Spleen (tissue), 7 donors: ENCODE results near the gene FGGY.

Experiments
- CTCF ChIP-seq, 11 experiments: fragments of 200-600 bp in 7 of 11; fragments of 450-650 bp in 4 of 11; sonication (generic) in 4 of 11; IDR thresholded peaks in 8 of 11; conservative IDR thresholded peaks in 3 of 11; 1 replicate in 7 of 11; 2 replicates in 4 of 11; pipeline versions ENCODE4 v1.4.0 to v1.8.0; 2016 to 2021; ENCODE audit warnings: antibody characterized with exemption in 11 of 11, inconsistent platforms in 4 of 11, mild to moderate bottlenecking in 1 of 11
- POLR2A ChIP-seq, 3 donors: fragments of 450-650 bp; IDR thresholded peaks; one replicate each; pipeline ENCODE4 v1.5.1; 2017; ENCODE audit warnings: antibody characterized with exemption in 3 of 3, mild to moderate bottlenecking in 1 of 3
- POLR2AphosphoS5 ChIP-seq, 3 donors: sonication (generic); formaldehyde crosslinking; IDR thresholded peaks; one replicate each; pipeline ENCODE4 v1.5.1; 2017; ENCODE audit warnings: antibody characterized with exemption in 3 of 3
- donor health status: DM: no; HTN: no; CAD: no; lungs with moderate emphysema.
- donor health status: DM: no; HTN: no; CAD: no.
- donor health status: DM: no; HTN: no; CAD: no.

GRCh38 chr1:59266927-59267293, 30.0 kb upstream of the FGGY start:
- TF ChIP-seq CTCF (IDR thresholded peaks at IDR 0.05 in 8 of 11, conservative IDR thresholded peaks at IDR 0.05 in 3 of 11) = no peak
- TF ChIP-seq POLR2AphosphoS5 (IDR thresholded peaks at IDR 0.05) = no peak
- no peak for TF ChIP-seq POLR2A (IDR thresholded peaks at IDR 0.05)
